DOHH2 (cell line): ENCODE measurements around the gene PTPRN2.

Source experiments
- EZH2phosphoT487 ChIP-seq: fragments of 200-600 bp; sonication (generic); IDR thresholded peaks from 2 replicates; pipeline ENCODE4 v1.6.1; 2017; ENCODE audit warnings: borderline replicate concordance, mild to moderate bottlenecking, antibody characterized with exemption, low read length, moderate library complexity, mixed read lengths
- TF ChIP-seq, protein P1 (sequence below): fragments of 200-600 bp; sonication (generic); IDR thresholded peaks from one replicate; pipeline ENCODE4 v1.5.1; 2014; ENCODE audit warnings: antibody characterized with exemption, mild to moderate bottlenecking, low read depth, low read length; ENCODE audit not compliant: poor library complexity, severe bottlenecking

- TF ChIP-seq, protein P1, sequence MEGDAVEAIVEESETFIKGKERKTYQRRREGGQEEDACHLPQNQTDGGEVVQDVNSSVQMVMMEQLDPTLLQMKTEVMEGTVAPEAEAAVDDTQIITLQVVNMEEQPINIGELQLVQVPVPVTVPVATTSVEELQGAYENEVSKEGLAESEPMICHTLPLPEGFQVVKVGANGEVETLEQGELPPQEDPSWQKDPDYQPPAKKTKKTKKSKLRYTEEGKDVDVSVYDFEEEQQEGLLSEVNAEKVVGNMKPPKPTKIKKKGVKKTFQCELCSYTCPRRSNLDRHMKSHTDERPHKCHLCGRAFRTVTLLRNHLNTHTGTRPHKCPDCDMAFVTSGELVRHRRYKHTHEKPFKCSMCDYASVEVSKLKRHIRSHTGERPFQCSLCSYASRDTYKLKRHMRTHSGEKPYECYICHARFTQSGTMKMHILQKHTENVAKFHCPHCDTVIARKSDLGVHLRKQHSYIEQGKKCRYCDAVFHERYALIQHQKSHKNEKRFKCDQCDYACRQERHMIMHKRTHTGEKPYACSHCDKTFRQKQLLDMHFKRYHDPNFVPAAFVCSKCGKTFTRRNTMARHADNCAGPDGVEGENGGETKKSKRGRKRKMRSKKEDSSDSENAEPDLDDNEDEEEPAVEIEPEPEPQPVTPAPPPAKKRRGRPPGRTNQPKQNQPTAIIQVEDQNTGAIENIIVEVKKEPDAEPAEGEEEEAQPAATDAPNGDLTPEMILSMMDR: no peak
- no peak for TF ChIP-seq EZH2phosphoT487
These were observed 811.9 kb downstream of the PTPRN2 start for GRCh38 chr7:157775560-157776332.
